K562 (cell line): Measurements from ENCODE around the gene CADPS2. TPM values are rescaled to one million over a fixed set of nuclear protein-coding genes. Genes with fewer than 3 reads are reported as not detected.

Experiments used
- ATAC-seq: fragments of 200-7000 bp; cut with Tn5 transposase; 3 replicates; pipeline ENCODE4 v1.9.1; 2020; ENCODE audit warnings: moderate library complexity
- BruUV-seq: library from RNA; stranded (reverse); fragments of 400-500 nt; replicated peaks from 2 replicates; lab custom pipeline; 2021; lab: Mats Ljungman, UMichigan
- CTCF ChIA-PET: fragments of 300-600 bp; formaldehyde crosslinking; extraction: SDS; loops from one replicate; lab custom pipeline; 2021; ENCODE audit warnings: low intra/inter-chr PET ratio; lab: Yijun Ruan, JAX
- POLR2A ChIA-PET: fragments of 300-600, 350-650 bp; sonication (Branson Sonifier 250); formaldehyde crosslinking; extraction: SDS; loops from one replicate; lab custom pipeline; 2021; ENCODE audit warnings: antibody characterized with exemption, inconsistent platforms; lab: Yijun Ruan, JAX
- DNase-seq, 4 experiments: peaks; one replicate each; pipeline versions ENCODE4 v3.0.0 to v3.0.0-alpha.2; 2011 to 2018; ENCODE audit warnings: low spot score in 3 of 4, mixed read lengths in 3 of 4; ENCODE audit errors: extremely low read depth in 1 of 4
- FAIRE-seq: peaks from 2 replicates; lab custom pipeline; 2011; peaks lifted over from hg19 to GRCh38; lab: Jason Lieb, UNC
- H2AFZ ChIP-seq: 2 replicates; pipeline ENCODE4 v1.6.0; 2011; ENCODE audit warnings: low read depth, low read length, control low read depth, inconsistent platforms
- H3K27ac ChIP-seq: fragments of 200-600 bp; 3 replicates; pipeline ENCODE4 v1.8.0; 2011; ENCODE audit warnings: low read depth, mild to moderate bottlenecking, control low read depth, inconsistent platforms, low read length, moderate library complexity, mixed read lengths; ENCODE audit errors: extremely low read depth
- H3K27me3 ChIP-seq, 2 experiments: fragments of 300-600 bp in 1 of 2; 2 replicates in 1 of 2; 3 replicates in 1 of 2; pipeline versions ENCODE4 v1.6.0 to v1.8.0; 2011; ENCODE audit warnings: inconsistent platforms in 2 of 2, low read length in 2 of 2, mild to moderate bottlenecking in 1 of 2, mixed read lengths in 1 of 2, moderate library complexity in 1 of 2; ENCODE audit not compliant: control insufficient read depth in 2 of 2, insufficient read depth in 2 of 2
- H3K36me3 ChIP-seq: fragments of 300-600 bp; 3 replicates; pipeline ENCODE4 v1.8.0; 2011; ENCODE audit warnings: mild to moderate bottlenecking, low read length, inconsistent platforms; ENCODE audit not compliant: control insufficient read depth, insufficient read depth
- H3K4me1 ChIP-seq, 2 experiments: fragments of 200-600 bp in 1 of 2; replicated peaks in 1 of 2; 2 replicates in 1 of 2; 3 replicates in 1 of 2; pipeline versions ENCODE4 v1.5.1 to v1.8.0; 2011; ENCODE audit warnings: inconsistent platforms in 2 of 2, low read length in 2 of 2, mild to moderate bottlenecking in 1 of 2, mixed read lengths in 1 of 2, moderate library complexity in 1 of 2; ENCODE audit not compliant: control insufficient read depth in 2 of 2, insufficient read depth in 2 of 2
- H3K4me2 ChIP-seq: 2 replicates; pipeline ENCODE4 v1.6.1; 2011; ENCODE audit warnings: low read length, control low read depth, inconsistent platforms, mixed read lengths; ENCODE audit not compliant: insufficient read depth
- H3K4me3 ChIP-seq: fragments of 200-600 bp; sonication (generic), shearing (Covaris generic); 2 replicates; pipeline ENCODE4 v1.5.1; 2016; ENCODE audit warnings: control low read depth, inconsistent platforms
- H3K79me2 ChIP-seq: fragments of 200-600 bp; 3 replicates; pipeline ENCODE4 v1.8.0; 2011; ENCODE audit warnings: low read length, inconsistent platforms; ENCODE audit not compliant: control insufficient read depth, insufficient read depth
- H3K9ac ChIP-seq, 2 experiments: 2 replicates each; pipeline versions ENCODE4 v1.6.0 to v1.6.1; 2011; ENCODE audit warnings: low read depth in 2 of 2, low read length in 2 of 2, control low read depth in 1 of 2, inconsistent platforms in 1 of 2, mild to moderate bottlenecking in 1 of 2, mixed read lengths in 1 of 2; ENCODE audit not compliant: insufficient read depth in 1 of 2
- H3K9me1 ChIP-seq: one replicate; pipeline ENCODE4 v1.6.0; 2011; ENCODE audit warnings: inconsistent platforms, mild to moderate bottlenecking, low read length, moderate library complexity; ENCODE audit not compliant: control insufficient read depth, insufficient read depth
- H3K9me3 ChIP-seq: replicated peaks from 2 replicates; pipeline ENCODE4 v1.5.1; 2011; ENCODE audit warnings: low read depth, low read length, inconsistent platforms; ENCODE audit not compliant: control insufficient read depth, insufficient read depth
- H4K20me1 ChIP-seq: replicated peaks from 2 replicates; pipeline ENCODE4 v1.6.1; 2011; ENCODE audit warnings: low read length, inconsistent platforms, mixed read lengths; ENCODE audit not compliant: control insufficient read depth, insufficient read depth
- CBFA2T2 ChIP-seq: fragments of 450-650 bp; conservative IDR thresholded peaks from 2 replicates; pipeline ENCODE4 v1.6.1; 2017; ENCODE audit warnings: mild to moderate bottlenecking
- CREB1 ChIP-seq, 2 experiments: sonication (generic) in 1 of 2; formaldehyde crosslinking in 1 of 2; IDR thresholded peaks; 2 replicates each; pipeline versions ENCODE4 v1.6.1 to v1.8.0; 2012 to 2022; ENCODE audit warnings: inconsistent platforms in 1 of 2, mild to moderate bottlenecking in 1 of 2, missing genetic modification reagents in 1 of 2, moderate library complexity in 1 of 2
- EHMT2 ChIP-seq: fragments of 450-650 bp; IDR thresholded peaks from 2 replicates; pipeline ENCODE4 v1.6.1; 2018; ENCODE audit warnings: antibody characterized with exemption
- EP400 ChIP-seq: fragments of 450-650 bp; IDR thresholded peaks from 2 replicates; pipeline ENCODE4 v1.6.1; 2017; ENCODE audit warnings: antibody characterized with exemption, mild to moderate bottlenecking, moderate library complexity
- ETS2 ChIP-seq: IDR thresholded peaks from 2 replicates; pipeline ENCODE4 v1.6.1; 2016; ENCODE audit warnings: borderline replicate concordance, missing genetic modification characterization, mild to moderate bottlenecking, moderate library complexity, missing compliant biosample characterization; ENCODE audit not compliant: poor library complexity, severe bottlenecking
- MED1 ChIP-seq: sonication (generic); formaldehyde crosslinking; IDR thresholded peaks from 2 replicates; pipeline ENCODE4 v1.8.1; 2023; ENCODE audit warnings: missing genetic modification reagents, borderline replicate concordance
- TBL1XR1 ChIP-seq, 2 experiments: IDR thresholded peaks; 2 replicates each; pipeline ENCODE4 v1.6.1; 2012; ENCODE audit warnings: improper control_type of control experiment in 2 of 2, low read length in 2 of 2, mild to moderate bottlenecking in 1 of 2
- TCF3 ChIP-seq: sonication (generic); formaldehyde crosslinking; IDR thresholded peaks from 2 replicates; pipeline ENCODE4 v1.4.0; 2020; ENCODE audit warnings: mild to moderate bottlenecking, missing genetic modification reagents
- ZNF57 ChIP-seq: fragments of 450-650 bp; formaldehyde crosslinking; IDR thresholded peaks from 2 replicates; pipeline ENCODE4 v1.4.0; 2020; ENCODE audit warnings: mild to moderate bottlenecking, moderate library complexity
- ZSCAN32 ChIP-seq: fragments of 450-650 bp; formaldehyde crosslinking; IDR thresholded peaks from 2 replicates; pipeline ENCODE4 v1.4.0; 2020; ENCODE audit warnings: mild to moderate bottlenecking, moderate library complexity
- WGBS: fragments of 100-300 bp; shearing (Covaris generic); methylation state at CpG from one replicate; pipeline ENCODE4 v1.1.6; 2016; ENCODE audit warnings: low coverage, mixed read lengths; ENCODE audit not compliant: insufficient coverage; ENCODE audit errors: missing lambda C conversion rate; 5-methylcytosine and 5-hydroxymethylcytosine counted together
- in situ Hi-C: fragments of 300-500 bp; cut with MboI; formaldehyde crosslinking; loops from 4 replicates; pipeline ENCODE4 v1.15.0; 2018; ENCODE audit warnings: inconsistent platforms, mixed read lengths
- intact Hi-C: fragments of 100-400 bp; cut with micrococcal nuclease; formaldehyde crosslinking; loops from 2 replicates; pipeline ENCODE4 v1.14.2; 2022
- polyA plus RNA-seq, 8 experiments: library from polyadenylated mRNA; depleted of rRNA in 4 of 8; stranded (reverse) in 5 of 8; unstranded in 3 of 8; fragments of >200 nt; fragmentation: Nextera tagmentation in 2 of 8; fragmentation: Illumina TruSeq in 1 of 8; extraction: Ambion mirVana in 2 of 8; extraction: Trizol in 1 of 8; gene quantifications; 2 replicates each; pipeline versions ENCODE4 v1.2.1 to v1.2.3, GENCODE V29; 2011 to 2014; ENCODE audit warnings: inconsistent platforms in 1 of 8, missing spikeins in 1 of 8
- total RNA-seq, 7 experiments: library from RNA; depleted of rRNA in 6 of 7; stranded (reverse); fragments of >200 nt in 6 of 7; fragmentation: Illumina TruSeq in 2 of 7; extraction: Trizol in 2 of 7; gene quantifications; 2 replicates each; pipeline versions ENCODE4 v1.2.1 to v1.2.3, GENCODE V29; 2011 to 2021; ENCODE audit warnings: low replicate concordance in 1 of 7
- TF ChIP-seq, protein P1 (sequence below): sonication (generic); formaldehyde crosslinking; IDR thresholded peaks from 2 replicates; pipeline ENCODE4 v1.5.0; 2020; ENCODE audit warnings: missing genetic modification reagents
- TF ChIP-seq, protein P2 (sequence below): fragments of 250-450 bp; sonication (Bioruptor Pico); IDR thresholded peaks from 2 replicates; pipeline ENCODE4 v1.9.0; 2021; ENCODE audit warnings: mild to moderate bottlenecking
- TF ChIP-seq, protein P3 (sequence below): sonication (generic); formaldehyde crosslinking; IDR thresholded peaks from 2 replicates; pipeline ENCODE4 v1.8.1; 2023; ENCODE audit warnings: mild to moderate bottlenecking, missing genetic modification reagents, moderate library complexity

CADPS2 gene
- total and polyA plus RNA-seq, 9 of the 15 experiments (the other 6 are each of a cell fraction or from before 2014, with no cell fraction given), result 0.03 to 0.14 (median 0.04) TPM; not detected in 1

DNA sequence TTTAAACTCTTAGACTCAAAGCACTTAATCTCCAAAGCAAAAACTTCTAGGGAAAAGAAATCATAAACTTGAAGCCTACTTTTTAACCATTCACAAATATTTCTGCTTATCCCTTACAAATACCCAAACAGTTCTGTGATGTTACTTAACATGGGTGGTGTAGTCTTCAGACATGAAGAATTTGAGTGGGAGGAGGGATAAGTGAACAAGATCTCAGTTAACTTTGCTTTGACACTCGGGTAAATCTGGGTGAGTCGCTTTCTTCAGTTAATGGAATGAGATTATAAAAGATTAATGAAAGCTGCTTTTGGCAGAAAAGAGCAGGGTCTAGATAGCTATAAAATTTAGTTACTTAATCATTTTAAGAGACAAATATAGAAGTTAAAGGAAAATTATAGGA, 234.8 kb downstream of the CADPS2 start:
- no peak for ATAC-seq
- BruUV-seq, result no TSS peak
- no peak overlapping the region for H2AFZ ChIP-seq
- no peaks in the 10 kb centered on the region for H3K79me2 ChIP-seq
- no peak for FAIRE-seq
- in situ Hi-C loops (no loop called here), intact Hi-C loops (no loop called here)
- CTCF ChIA-PET, result no interaction called here
- H3K4me1 ChIP-seq, result no peaks in the 10 kb centered on the region
- POLR2A ChIA-PET, result no interaction called here
- H4K20me1 ChIP-seq, result no peaks in the 10 kb centered on the region
- H3K4me3 ChIP-seq, result no peak overlapping the region
- no peak overlapping the region for H3K9ac ChIP-seq
- no peak overlapping the region for H3K27ac ChIP-seq
- H3K9me3 ChIP-seq, result no peaks in the 10 kb centered on the region; the same call in 1 of the 2 replicates
- no peaks in the 10 kb centered on the region for H3K9me1 ChIP-seq
- H3K27me3 ChIP-seq, result no peaks in the 10 kb centered on the region
- H3K4me2 ChIP-seq, result no peak overlapping the region
- no peaks in the 10 kb centered on the region for H3K36me3 ChIP-seq
- WGBS, result 2% methylated on average over 2 of the region's 2 CpGs
- no peak for DNase-seq
- TF ChIP-seq MED1 (CRISPR knock-in tag), result no peak

DNA sequence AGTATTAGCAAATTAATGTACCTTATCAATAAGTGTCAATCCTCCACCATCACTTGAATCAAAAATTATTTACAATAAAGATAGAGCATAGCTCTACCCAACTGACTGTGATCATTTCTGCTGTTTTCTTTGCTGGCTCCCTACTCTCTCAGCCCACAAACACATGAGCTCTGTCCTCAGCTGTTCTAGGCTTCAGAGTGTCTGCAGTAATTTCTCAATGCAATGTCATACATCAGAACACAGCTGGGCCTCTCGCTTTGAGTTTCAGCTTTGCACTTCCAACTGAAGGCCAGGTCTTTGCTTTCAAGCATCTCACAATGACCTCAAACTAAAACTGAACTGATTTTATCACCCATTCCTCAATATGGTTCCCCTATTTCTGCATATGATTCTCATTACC, 243.0 kb downstream of the CADPS2 start:
- H3K9me1 ChIP-seq, result no peaks in the 10 kb centered on the region
- CTCF ChIA-PET, result no interaction called here

More for the DNA sequence above, 243.0 kb downstream of the CADPS2 start:
- Histone ChIP-seq H3K27ac (no peak overlapping the region), H3K4me1 (no peaks in the 10 kb centered on the region), H3K4me3 (no peak overlapping the region), H4K20me1 (no peaks in the 10 kb centered on the region), H2AFZ (no peak overlapping the region), H3K9ac (no peak overlapping the region), H3K79me2 (no peaks in the 10 kb centered on the region), H3K36me3 (no peaks in the 10 kb centered on the region), H3K27me3 (no peaks in the 10 kb centered on the region), H3K9me3 (no peaks in the 10 kb centered on the region), H3K4me2 (no peak overlapping the region)
- DNase-seq (no peak), FAIRE-seq (no peak), ATAC-seq (no peak)
- POLR2A ChIA-PET, result no interaction called here
- intact Hi-C loops (no loop called here), in situ Hi-C loops (no loop called here)
- TF ChIP-seq TBL1XR1 (IDR thresholded peaks at IDR 0.05; ENCODE audit: low read length in 2 of 2) (no peak), CBFA2T2 (no peak), TCF3 (no peak), EP400 (no peak), EHMT2 (no peak), ZNF57 (CRISPR knock-in tag) (no peak), ETS2 (no peak), CREB1 (IDR thresholded peaks at IDR 0.05) (no peak), CREB1 (CRISPR knock-in tag; IDR thresholded peaks at IDR 0.05) (no peak), ZSCAN32 (no peak)
- TF ChIP-seq, protein P1, sequence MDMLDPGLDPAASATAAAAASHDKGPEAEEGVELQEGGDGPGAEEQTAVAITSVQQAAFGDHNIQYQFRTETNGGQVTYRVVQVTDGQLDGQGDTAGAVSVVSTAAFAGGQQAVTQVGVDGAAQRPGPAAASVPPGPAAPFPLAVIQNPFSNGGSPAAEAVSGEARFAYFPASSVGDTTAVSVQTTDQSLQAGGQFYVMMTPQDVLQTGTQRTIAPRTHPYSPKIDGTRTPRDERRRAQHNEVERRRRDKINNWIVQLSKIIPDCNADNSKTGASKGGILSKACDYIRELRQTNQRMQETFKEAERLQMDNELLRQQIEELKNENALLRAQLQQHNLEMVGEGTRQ, result no peak
- TF ChIP-seq, protein P2, sequence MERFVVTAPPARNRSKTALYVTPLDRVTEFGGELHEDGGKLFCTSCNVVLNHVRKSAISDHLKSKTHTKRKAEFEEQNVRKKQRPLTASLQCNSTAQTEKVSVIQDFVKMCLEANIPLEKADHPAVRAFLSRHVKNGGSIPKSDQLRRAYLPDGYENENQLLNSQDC (CRISPR knock-in tag), result no peak
- TF ChIP-seq, protein P3, sequence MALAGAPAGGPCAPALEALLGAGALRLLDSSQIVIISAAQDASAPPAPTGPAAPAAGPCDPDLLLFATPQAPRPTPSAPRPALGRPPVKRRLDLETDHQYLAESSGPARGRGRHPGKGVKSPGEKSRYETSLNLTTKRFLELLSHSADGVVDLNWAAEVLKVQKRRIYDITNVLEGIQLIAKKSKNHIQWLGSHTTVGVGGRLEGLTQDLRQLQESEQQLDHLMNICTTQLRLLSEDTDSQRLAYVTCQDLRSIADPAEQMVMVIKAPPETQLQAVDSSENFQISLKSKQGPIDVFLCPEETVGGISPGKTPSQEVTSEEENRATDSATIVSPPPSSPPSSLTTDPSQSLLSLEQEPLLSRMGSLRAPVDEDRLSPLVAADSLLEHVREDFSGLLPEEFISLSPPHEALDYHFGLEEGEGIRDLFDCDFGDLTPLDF, result no peak
- no TSS peak for BruUV-seq
- 0% methylated on average over 1 of the region's 1 CpG for WGBS
